HFF-Myc (cell line): ENCODE results near the gene FMNL1.

Experiments
- DNase-seq: peaks from one replicate; pipeline ENCODE4 v3.0.0-alpha.2; 2011; ENCODE audit warnings: low read depth; ENCODE audit errors: extremely low read depth
- H3K4me3 ChIP-seq: replicated peaks from 2 replicates; pipeline ENCODE4 v1.5.1; 2011; ENCODE audit warnings: low read depth, mild to moderate bottlenecking, control low read depth, low read length
- CTCF ChIP-seq: IDR thresholded peaks from 2 replicates; pipeline ENCODE4 v1.5.1; 2012; ENCODE audit warnings: mild to moderate bottlenecking, low read depth, low read length, control low read depth; ENCODE audit errors: missing control alignments

FMNL1 gene

GRCh38 chr17:45282683-45283644 lies 61.3 kb downstream of the FMNL1 start:
- H3K4me3 ChIP-seq = no peak overlapping the region
- DNase-seq = no peak
- TF ChIP-seq CTCF = no peak

- H3K4me3 ChIP-seq = no peak overlapping the region
- no peak for TF ChIP-seq CTCF
- DNase-seq = no peak
These were observed 62.0 kb downstream of the FMNL1 start for GRCh38 chr17:45283711-45284110.

- no peak for DNase-seq
- TF ChIP-seq CTCF = peak; percentile 35
- no peak overlapping the region for H3K4me3 ChIP-seq
These were observed 62.8 kb downstream of the FMNL1 start for GRCh38 chr17:45284176-45285140.

GRCh38 chr17:45286286-45286685 lies 64.6 kb downstream of the FMNL1 start:
- no peak for TF ChIP-seq CTCF
- no peak overlapping the region for H3K4me3 ChIP-seq
- DNase-seq = no peak

- TF ChIP-seq CTCF = no peak
- no peak overlapping the region for H3K4me3 ChIP-seq
- no peak for DNase-seq
These were observed 66.1 kb downstream of the FMNL1 start for GRCh38 chr17:45287526-45288500.

GRCh38 chr17:45288825-45289224 lies 67.1 kb downstream of the FMNL1 start:
- TF ChIP-seq CTCF = no peak
- no peak for DNase-seq
- H3K4me3 ChIP-seq = no peak overlapping the region
